Right kidney (tissue), 1 donor: Measurements from ENCODE around the gene SYT13.

Source experiments
- DNase-seq: peaks from one replicate; pipeline ENCODE4 v3.0.0-alpha.2; 2016

Gene SYT13

GRCh38 chr11:45216901-45217300 is 69.2 kb downstream of the SYT13 start:
- DNase-seq: no peak

GRCh38 chr11:45216031-45216430 is 70.1 kb downstream of the SYT13 start:
- no peak for DNase-seq

- no peak for DNase-seq
These were observed 70.9 kb downstream of the SYT13 start for GRCh38 chr11:45215098-45215865.

GRCh38 chr11:45213717-45214116 is 72.4 kb downstream of the SYT13 start:
- DNase-seq: no peak

GRCh38 chr11:45213316-45213665 is 72.8 kb downstream of the SYT13 start:
- no peak for DNase-seq

GRCh38 chr11:45212566-45213315 is 73.4 kb downstream of the SYT13 start:
- DNase-seq: no peak

- no peak for DNase-seq
These were observed 74.4 kb downstream of the SYT13 start for GRCh38 chr11:45211732-45212131.

- DNase-seq: no peak
These were observed 75.3 kb downstream of the SYT13 start for GRCh38 chr11:45210846-45211245.

- DNase-seq: peak; percentile 90
These were observed 76.0 kb downstream of the SYT13 start for GRCh38 chr11:45209891-45210699.

- DNase-seq: no peak
These were observed 76.9 kb downstream of the SYT13 start for GRCh38 chr11:45209000-45209879.

GRCh38 chr11:45208135-45208534 is 78.0 kb downstream of the SYT13 start:
- DNase-seq: no peak

GRCh38 chr11:45205978-45206377 is 80.2 kb downstream of the SYT13 start:
- no peak for DNase-seq

- no peak for DNase-seq
These were observed 81.4 kb downstream of the SYT13 start for GRCh38 chr11:45204761-45205160.

- DNase-seq: no peak
These were observed 92.4 kb downstream of the SYT13 start for GRCh38 chr11:45193695-45194094.
